AG04449 (cell line): Measurements from ENCODE around the gene OCIAD1.

Experiments
- CTCF ChIA-PET: fragments of 350-600 bp; formaldehyde crosslinking; extraction: SDS; loops from one replicate; lab custom pipeline; 2021; ENCODE audit warnings: antibody characterized with exemption; lab: Yijun Ruan, JAX
- POLR2A ChIA-PET: fragments of 400-600, 350-600 bp; formaldehyde crosslinking; extraction: SDS; loops from one replicate; lab custom pipeline; 2020; ENCODE audit warnings: antibody characterized with exemption, inconsistent platforms; lab: Yijun Ruan, JAX
- DNase-seq: peaks from one replicate; pipeline ENCODE4 v3.0.0-alpha.2; 2010; ENCODE audit warnings: low read depth, low spot score
- H3K4me3 ChIP-seq: 2 replicates; pipeline ENCODE4 v1.5.1; 2011; ENCODE audit warnings: low read depth, mild to moderate bottlenecking, control low read depth, low read length
- CTCF ChIP-seq: IDR thresholded peaks from one replicate; pipeline ENCODE4 v1.5.1; 2011; ENCODE audit warnings: mild to moderate bottlenecking, moderate library complexity, low read length, control low read depth, inconsistent platforms; ENCODE audit not compliant: insufficient read depth; ENCODE audit errors: missing control alignments

Gene OCIAD1

GRCh38 chr4:48898733-48899431, 68.0 kb downstream of the OCIAD1 start:
- no peak for DNase-seq
- no peak overlapping the region for H3K4me3 ChIP-seq
- TF ChIP-seq CTCF = no peak
- ChIA-PET CTCF (no interaction called here), POLR2A (no interaction called here)

- TF ChIP-seq CTCF = no peak
- no peak for DNase-seq
- ChIA-PET CTCF (no interaction called here), POLR2A (no interaction called here)
- H3K4me3 ChIP-seq = no peak overlapping the region
Observed at GRCh38 chr4:48899432-48899749, 68.5 kb downstream of the OCIAD1 start.

- ChIA-PET CTCF (no interaction called here), POLR2A (no interaction called here)
- H3K4me3 ChIP-seq = no peak overlapping the region
- DNase-seq = no peak
- TF ChIP-seq CTCF = no peak
Observed at GRCh38 chr4:48899950-48900349, 69.1 kb downstream of the OCIAD1 start.

- TF ChIP-seq CTCF = no peak
- ChIA-PET POLR2A (no interaction called here), CTCF (interaction anchor here (1.8 kb wide), 1 partner anchor 10 kb away, joined by 5 read pairs; no protein-coding TSS in a partner anchor)
- H3K4me3 ChIP-seq = no peak overlapping the region
- no peak for DNase-seq
Observed at GRCh38 chr4:48901196-48901595, 70.3 kb downstream of the OCIAD1 start.

GRCh38 chr4:48902266-48902665, 71.4 kb downstream of the OCIAD1 start:
- TF ChIP-seq CTCF = no peak
- POLR2A ChIA-PET = no interaction called here
- DNase-seq = no peak
- no peak overlapping the region for H3K4me3 ChIP-seq
- CTCF ChIA-PET = interaction anchor here (1.8 kb wide), 1 partner anchor 11 kb away, joined by 5 read pairs; no protein-coding TSS in a partner anchor

- CTCF ChIA-PET = interaction anchor here (0.7 kb wide), 1 partner anchor 70 kb away, joined by 3 read pairs; no protein-coding TSS in a partner anchor
- DNase-seq = no peak
- POLR2A ChIA-PET = no interaction called here
- no peak for TF ChIP-seq CTCF
- H3K4me3 ChIP-seq = no peak overlapping the region
Observed at GRCh38 chr4:48904101-48904500, 73.2 kb downstream of the OCIAD1 start.
